H9 (cell line): ENCODE results near the gene SLC52A3. TPM values are rescaled to one million over a fixed set of nuclear protein-coding genes. Genes with fewer than 3 reads are reported as not detected.

Source experiments
- DNase-seq: peaks from one replicate; pipeline ENCODE4 v3.0.0-alpha.2; 2017
- H2AFZ ChIP-seq: one replicate; pipeline ENCODE4 v1.6.1; 2013; ENCODE audit warnings: mild to moderate bottlenecking, low read length, control low read depth, moderate library complexity
- H2AK5ac ChIP-seq: 2 replicates; pipeline ENCODE4 v1.6.1; 2013; ENCODE audit warnings: low read length, control low read depth, mixed read lengths; ENCODE audit not compliant: insufficient read length
- H2BK120ac ChIP-seq: one replicate; pipeline ENCODE4 v1.6.1; 2013; ENCODE audit warnings: low read depth, mild to moderate bottlenecking, low read length, control low read depth, inconsistent platforms; ENCODE audit not compliant: poor library complexity, severe bottlenecking
- H2BK12ac ChIP-seq: 2 replicates; pipeline ENCODE4 v1.6.1; 2013; ENCODE audit warnings: low read length, control low read depth, mixed read lengths, low read depth; ENCODE audit not compliant: insufficient read length
- H2BK15ac ChIP-seq: 2 replicates; pipeline ENCODE4 v1.6.1; 2013; ENCODE audit warnings: low read depth, low read length, control low read depth
- H2BK20ac ChIP-seq: one replicate; pipeline ENCODE4 v1.6.1; 2013; ENCODE audit warnings: low read depth, mild to moderate bottlenecking, low read length, control low read depth, inconsistent platforms; ENCODE audit not compliant: poor library complexity, severe bottlenecking
- H2BK5ac ChIP-seq: 2 replicates; pipeline ENCODE4 v1.6.1; 2013; ENCODE audit warnings: low read length, control low read depth, mixed read lengths; ENCODE audit not compliant: insufficient read length
- H3K14ac ChIP-seq: 2 replicates; pipeline ENCODE4 v1.6.1; 2013; ENCODE audit warnings: low read length, control low read depth; ENCODE audit not compliant: insufficient read depth
- H3K18ac ChIP-seq: 2 replicates; pipeline ENCODE4 v1.6.1; 2013; ENCODE audit warnings: low read depth, mild to moderate bottlenecking, mixed read lengths, low read length, control low read depth; ENCODE audit not compliant: insufficient read length
- H3K23ac ChIP-seq: 2 replicates; pipeline ENCODE4 v1.6.1; 2013; ENCODE audit warnings: low read length, control low read depth, mixed read lengths, low read depth; ENCODE audit not compliant: insufficient read length
- H3K23me2 ChIP-seq: 2 replicates; pipeline ENCODE4 v1.6.1; 2013; ENCODE audit warnings: low read depth, mild to moderate bottlenecking, mixed read lengths, low read length, control low read depth; ENCODE audit not compliant: insufficient read length, poor library complexity, severe bottlenecking
- H3K27ac ChIP-seq: 2 replicates; pipeline ENCODE4 v1.5.1; 2013; ENCODE audit warnings: low read length, control low read depth, mixed read lengths, low read depth; ENCODE audit not compliant: insufficient read length
- H3K27me3 ChIP-seq: 2 replicates; pipeline ENCODE4 v1.6.1; 2013; ENCODE audit warnings: low read length, control low read depth, inconsistent platforms; ENCODE audit not compliant: insufficient read depth
- H3K4ac ChIP-seq: 2 replicates; pipeline ENCODE4 v1.6.1; 2013; ENCODE audit warnings: low read depth, mild to moderate bottlenecking, control low read depth, inconsistent platforms, low read length, moderate library complexity
- H3K4me1 ChIP-seq: 2 replicates; pipeline ENCODE4 v1.6.1; 2013; ENCODE audit warnings: low read length, control low read depth, inconsistent platforms; ENCODE audit not compliant: insufficient read depth
- H3K4me2 ChIP-seq: 2 replicates; pipeline ENCODE4 v1.6.1; 2013; ENCODE audit warnings: low read length, control low read depth, mixed read lengths; ENCODE audit not compliant: insufficient read length, insufficient read depth
- H3K56ac ChIP-seq: 2 replicates; pipeline ENCODE4 v1.6.1; 2013; ENCODE audit warnings: low read depth, mild to moderate bottlenecking, mixed read lengths, low read length, control low read depth; ENCODE audit not compliant: insufficient read length
- H3K79me1 ChIP-seq: 2 replicates; pipeline ENCODE4 v1.6.1; 2013; ENCODE audit warnings: low read depth, mild to moderate bottlenecking, moderate library complexity, low read length, control low read depth, inconsistent platforms; ENCODE audit not compliant: insufficient read depth, poor library complexity, severe bottlenecking
- H3K79me2 ChIP-seq: 2 replicates; pipeline ENCODE4 v1.6.1; 2013; ENCODE audit warnings: low read length, control low read depth, inconsistent platforms; ENCODE audit not compliant: insufficient read depth
- H3K9ac ChIP-seq: 2 replicates; pipeline ENCODE4 v1.6.1; 2013; ENCODE audit warnings: low read length, control low read depth, mixed read lengths; ENCODE audit not compliant: insufficient read length; ENCODE audit errors: extremely low read depth
- H3K9me3 ChIP-seq: one replicate; pipeline ENCODE4 v1.6.1; 2013; ENCODE audit warnings: low read depth, low read length, inconsistent platforms; ENCODE audit not compliant: control insufficient read depth
- H3T11ph ChIP-seq: one replicate; pipeline ENCODE4 v1.6.1; 2013; ENCODE audit warnings: mild to moderate bottlenecking, low read length, control low read depth, inconsistent platforms
- H4K20me1 ChIP-seq: one replicate; pipeline ENCODE4 v1.6.1; 2013; ENCODE audit not compliant: control insufficient read depth, insufficient read length, insufficient read depth
- H4K5ac ChIP-seq: 2 replicates; pipeline ENCODE4 v1.6.1; 2013; ENCODE audit warnings: low read depth, mild to moderate bottlenecking, mixed read lengths, low read length, control low read depth; ENCODE audit not compliant: insufficient read length
- H4K8ac ChIP-seq: replicated peaks from 2 replicates; pipeline ENCODE4 v1.6.1; 2013; ENCODE audit warnings: low read length, control low read depth, mixed read lengths, low read depth; ENCODE audit not compliant: insufficient read length
- H4K91ac ChIP-seq: 2 replicates; pipeline ENCODE4 v1.6.1; 2013; ENCODE audit warnings: low read depth, mild to moderate bottlenecking, moderate library complexity, mixed read lengths, low read length, control low read depth; ENCODE audit not compliant: insufficient read length
- H3K27ac Mint-ChIP-seq, 3 experiments: 2 replicates in 2 of 3; 3 replicates in 1 of 3; pipeline ENCODE4 v1.8.0; 2020 to 2021; ENCODE audit warnings: mixed read lengths in 3 of 3, mild to moderate bottlenecking in 1 of 3, moderate library complexity in 1 of 3
- H3K27me3 Mint-ChIP-seq: 2 replicates; pipeline ENCODE4 v1.8.0; 2021; ENCODE audit warnings: low read depth, mild to moderate bottlenecking, moderate library complexity, mixed read lengths
- H3K36me3 Mint-ChIP-seq, 3 experiments: 2 replicates in 2 of 3; 3 replicates in 1 of 3; pipeline ENCODE4 v1.8.0; 2020 to 2021; ENCODE audit warnings: low read depth in 3 of 3, mixed read lengths in 3 of 3; ENCODE audit not compliant: insufficient read depth in 1 of 3
- H3K4me1 Mint-ChIP-seq, 2 experiments: 2 replicates each; pipeline ENCODE4 v1.8.0; 2020; ENCODE audit warnings: mixed read lengths in 2 of 2
- H3K4me3 Mint-ChIP-seq, 2 experiments: 2 replicates in 1 of 2; 3 replicates in 1 of 2; pipeline ENCODE4 v1.8.0; 2020 to 2021; ENCODE audit warnings: mild to moderate bottlenecking in 2 of 2, mixed read lengths in 2 of 2, moderate library complexity in 1 of 2
- H3K9me3 Mint-ChIP-seq, 2 experiments: 2 replicates in 1 of 2; 3 replicates in 1 of 2; pipeline ENCODE4 v1.8.0; 2020; ENCODE audit warnings: mild to moderate bottlenecking in 2 of 2, mixed read lengths in 2 of 2, moderate library complexity in 1 of 2
- WGBS: extraction: QIAGEN DNeasy Blood & Tissue Kit; methylation state at CpG from one replicate; pipeline ENCODE4 v1.1.7; 2013; ENCODE audit warnings: missing lambda C conversion rate, low lambda C conversion rate, mixed read lengths; ENCODE audit not compliant: insufficient read length; ENCODE audit errors: extremely low coverage; 5-methylcytosine and 5-hydroxymethylcytosine counted together
- total RNA-seq: library from RNA; stranded (reverse); gene quantifications from 2 replicates; pipeline ENCODE4 v1.2.1, GENCODE V29; 2021
- TF ChIP-seq, protein P1 (sequence below): fragments of 200-600 bp; sonication (generic); conservative IDR thresholded peaks from 3 replicates; pipeline ENCODE4 v1.8.0; 2021; ENCODE audit warnings: antibody characterized with exemption, mild to moderate bottlenecking

The SLC52A3 gene
- total RNA-seq, 1 experiment from 2014 or later, result 3.3 TPM

DNA sequence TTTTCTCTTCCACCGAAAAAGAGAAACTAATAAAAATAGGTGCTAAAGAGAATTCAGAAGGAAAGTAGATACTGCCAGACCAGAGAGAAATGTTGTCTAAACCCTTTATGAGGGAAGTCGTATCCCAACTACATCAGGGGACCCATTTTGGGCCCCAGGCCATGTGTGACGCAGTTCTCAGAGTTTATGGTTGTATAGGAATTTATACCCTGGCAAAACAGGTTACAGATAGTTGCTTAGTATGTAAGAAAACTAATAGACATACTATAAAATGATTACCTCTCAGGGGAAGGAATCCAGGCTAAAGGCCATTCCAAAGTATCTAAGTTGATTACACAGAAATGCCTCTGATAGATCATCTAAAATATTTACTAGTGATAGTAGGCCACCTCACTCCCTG lies 28.6 kb upstream of the SLC52A3 start:
- Histone ChIP-seq H3K18ac (no peak overlapping the region), H3K23ac (no peak overlapping the region), H3K23me2 (no peaks in the 10 kb centered on the region), H2BK5ac (no peak overlapping the region), H2BK15ac (no peak overlapping the region), H3K27ac (no peak overlapping the region), H4K91ac (no peak overlapping the region), H3K79me1 (no peaks in the 10 kb centered on the region), H3K9me3 (peaks cover 14% of the 10 kb centered on the region), H4K8ac (no peak overlapping the region), H3K4me2 (no peak overlapping the region), H3K14ac (no peak overlapping the region), H2BK12ac (no peak overlapping the region), H3K4ac (no peak overlapping the region), H3K56ac (no peak overlapping the region), H3K9ac (no peak overlapping the region), H3K27me3 (no peaks in the 10 kb centered on the region), H3K4me1 (peaks cover 3% of the 10 kb centered on the region; the same call in 1 of the 2 replicates), H3T11ph (no peak overlapping the region), H2AK5ac (no peak overlapping the region), H4K20me1 (no peaks in the 10 kb centered on the region), H2AFZ (no peak overlapping the region), H4K5ac (no peak overlapping the region), H2BK20ac (no peak overlapping the region), H3K79me2 (no peaks in the 10 kb centered on the region), H2BK120ac (no peak overlapping the region)
- peaks cover 21 to 38% (median 32%) of the 10 kb centered on the region in 3 experiments for H3K36me3 Mint-ChIP-seq
- no peak for DNase-seq
- H3K27me3 Mint-ChIP-seq, result peaks cover 6% of the 10 kb centered on the region
- H3K4me3 Mint-ChIP-seq, result no peak overlapping the region
- WGBS, result no CpG with 5 or more reads among the region's 3 CpGs
- peaks cover 25 to 50% of the 10 kb centered on the region in 2 experiments for H3K9me3 Mint-ChIP-seq
- H3K27ac Mint-ChIP-seq, result no peak overlapping the region
- H3K4me1 Mint-ChIP-seq, result peaks cover 23 to 27% of the 10 kb centered on the region in 2 experiments
- TF ChIP-seq, protein P1, sequence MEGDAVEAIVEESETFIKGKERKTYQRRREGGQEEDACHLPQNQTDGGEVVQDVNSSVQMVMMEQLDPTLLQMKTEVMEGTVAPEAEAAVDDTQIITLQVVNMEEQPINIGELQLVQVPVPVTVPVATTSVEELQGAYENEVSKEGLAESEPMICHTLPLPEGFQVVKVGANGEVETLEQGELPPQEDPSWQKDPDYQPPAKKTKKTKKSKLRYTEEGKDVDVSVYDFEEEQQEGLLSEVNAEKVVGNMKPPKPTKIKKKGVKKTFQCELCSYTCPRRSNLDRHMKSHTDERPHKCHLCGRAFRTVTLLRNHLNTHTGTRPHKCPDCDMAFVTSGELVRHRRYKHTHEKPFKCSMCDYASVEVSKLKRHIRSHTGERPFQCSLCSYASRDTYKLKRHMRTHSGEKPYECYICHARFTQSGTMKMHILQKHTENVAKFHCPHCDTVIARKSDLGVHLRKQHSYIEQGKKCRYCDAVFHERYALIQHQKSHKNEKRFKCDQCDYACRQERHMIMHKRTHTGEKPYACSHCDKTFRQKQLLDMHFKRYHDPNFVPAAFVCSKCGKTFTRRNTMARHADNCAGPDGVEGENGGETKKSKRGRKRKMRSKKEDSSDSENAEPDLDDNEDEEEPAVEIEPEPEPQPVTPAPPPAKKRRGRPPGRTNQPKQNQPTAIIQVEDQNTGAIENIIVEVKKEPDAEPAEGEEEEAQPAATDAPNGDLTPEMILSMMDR, result no peak
